Osteocyte (in vitro differentiated cells): Measurements from ENCODE around the gene OSBPL7. TPM values are rescaled to one million over a fixed set of nuclear protein-coding genes. Genes with fewer than 3 reads are reported as not detected.

Experiments
- DNase-seq: peaks from one replicate; pipeline ENCODE4 v3.0.0; 2021; ENCODE audit warnings: mixed read lengths; ENCODE audit not compliant: unreplicated experiment; ENCODE audit errors: extremely low spot score
- H3K27ac Mint-ChIP-seq: one replicate; pipeline ENCODE4 v1.8.0; 2021; ENCODE audit warnings: mild to moderate bottlenecking, mixed read lengths; ENCODE audit not compliant: unreplicated experiment
- H3K27me3 Mint-ChIP-seq: one replicate; pipeline ENCODE4 v1.8.0; 2021; ENCODE audit warnings: mixed read lengths; ENCODE audit not compliant: unreplicated experiment
- H3K36me3 Mint-ChIP-seq: one replicate; pipeline ENCODE4 v1.8.0; 2021; ENCODE audit warnings: mixed read lengths; ENCODE audit not compliant: unreplicated experiment
- H3K4me1 Mint-ChIP-seq: one replicate; pipeline ENCODE4 v1.8.0; 2021; ENCODE audit warnings: mixed read lengths; ENCODE audit not compliant: unreplicated experiment
- H3K4me3 Mint-ChIP-seq: one replicate; pipeline ENCODE4 v1.8.0; 2021; ENCODE audit warnings: mild to moderate bottlenecking, moderate library complexity, mixed read lengths; ENCODE audit not compliant: unreplicated experiment
- H3K9me3 Mint-ChIP-seq: one replicate; pipeline ENCODE4 v1.8.0; 2021; ENCODE audit warnings: mixed read lengths; ENCODE audit not compliant: unreplicated experiment
- CTCF ChIP-seq: fragments of 200-600 bp; sonication (generic); IDR thresholded peaks from 2 replicates; pipeline ENCODE4 v1.5.0; 2021; ENCODE audit warnings: antibody characterized with exemption, mild to moderate bottlenecking, moderate library complexity
- total RNA-seq: library from RNA; stranded (reverse); gene quantifications from 2 replicates; pipeline ENCODE4 v1.2.1, GENCODE V29; 2021

The OSBPL7 gene
- total RNA-seq, 1 donor from 2014 or later: 18.0 TPM

- DNase-seq: no peak
- Mint-ChIP-seq H3K4me1 (peaks cover 30% of the 10 kb centered on the region), H3K36me3 (peaks cover 8% of the 10 kb centered on the region), H3K27ac (no peak overlapping the region), H3K9me3 (no peaks in the 10 kb centered on the region), H3K4me3 (no peak overlapping the region), H3K27me3 (no peaks in the 10 kb centered on the region)
- no peak for TF ChIP-seq CTCF
Measured at GRCh38 chr17:47838636-47839035, 17.0 kb upstream of the OSBPL7 start.

- Mint-ChIP-seq H3K36me3 (peaks cover 8% of the 10 kb centered on the region), H3K9me3 (no peaks in the 10 kb centered on the region), H3K4me1 (peaks cover 26% of the 10 kb centered on the region), H3K4me3 (no peak overlapping the region), H3K27me3 (no peaks in the 10 kb centered on the region), H3K27ac (peak overlapping the region; percentile 47)
- no peak for DNase-seq
- no peak for TF ChIP-seq CTCF
Measured at GRCh38 chr17:47837401-47838039, 15.9 kb upstream of the OSBPL7 start.

GRCh38 chr17:47836601-47837000 lies 15.0 kb upstream of the OSBPL7 start:
- TF ChIP-seq CTCF: no peak
- H3K4me3 Mint-ChIP-seq: no peak overlapping the region
- H3K27me3 Mint-ChIP-seq: no peaks in the 10 kb centered on the region
- no peak for DNase-seq
- no peak overlapping the region for H3K27ac Mint-ChIP-seq
- H3K9me3 Mint-ChIP-seq: no peaks in the 10 kb centered on the region
- peaks cover 8% of the 10 kb centered on the region for H3K36me3 Mint-ChIP-seq
- peaks cover 32% of the 10 kb centered on the region for H3K4me1 Mint-ChIP-seq

- H3K36me3 Mint-ChIP-seq: peaks cover 8% of the 10 kb centered on the region
- TF ChIP-seq CTCF: no peak
- H3K27ac Mint-ChIP-seq: no peak overlapping the region
- no peaks in the 10 kb centered on the region for H3K27me3 Mint-ChIP-seq
- no peaks in the 10 kb centered on the region for H3K9me3 Mint-ChIP-seq
- no peak for DNase-seq
- H3K4me3 Mint-ChIP-seq: no peak overlapping the region
- peaks cover 34% of the 10 kb centered on the region for H3K4me1 Mint-ChIP-seq
Measured at GRCh38 chr17:47834756-47835155, 13.2 kb upstream of the OSBPL7 start.

- Mint-ChIP-seq H3K27me3 (no peaks in the 10 kb centered on the region), H3K36me3 (peaks cover 12% of the 10 kb centered on the region), H3K27ac (peak overlapping the region; percentile 90), H3K9me3 (no peaks in the 10 kb centered on the region), H3K4me3 (peak overlapping the region; percentile 89), H3K4me1 (peaks cover 27% of the 10 kb centered on the region)
- TF ChIP-seq CTCF: no peak
- DNase-seq: no peak
Measured at GRCh38 chr17:47831934-47832327, 10.3 kb upstream of the OSBPL7 start.
